Naive thymus-derived CD8-positive, alpha-beta T cell (primary cell): ENCODE measurements around the gene LYZL4. TPM values are rescaled to one million over a fixed set of nuclear protein-coding genes. Genes with fewer than 3 reads are reported as not detected.

Experiments
- ATAC-seq, 2 donors: fragments of 150-1000 bp; cut with Tn5 transposase in 1 of 2; sonication (Bioruptor Pico), chemical (Tn5 transposase) in 1 of 2; 1 replicate in 1 of 2; 2 replicates in 1 of 2; pipeline ENCODE4 v1.10.0; 2021; ENCODE audit warnings: mild to moderate bottlenecking in 2 of 2, moderate library complexity in 2 of 2
- POLR2A ChIA-PET: fragments of 350-600 bp; sonication (Branson Sonifier 250); formaldehyde crosslinking; loops from one replicate; lab custom pipeline; 2021; ENCODE audit warnings: antibody characterized with exemption; lab: Charles Lee
- DNase-seq, 10 donors: peaks; one replicate each; pipeline versions ENCODE4 v3.0.0 to v3.0.0-alpha.2; 2020 to 2022
- H3K27ac Mint-ChIP-seq, 10 donors: one replicate each; pipeline ENCODE4 v1.8.0; 2020 to 2022; ENCODE audit warnings: mild to moderate bottlenecking in 10 of 10, mixed read lengths in 10 of 10, moderate library complexity in 4 of 10, inconsistent platforms in 1 of 10
- H3K27me3 Mint-ChIP-seq, 5 donors: one replicate each; pipeline ENCODE4 v1.8.0; 2021 to 2022; ENCODE audit warnings: mixed read lengths in 5 of 5
- H3K36me3 Mint-ChIP-seq, 3 donors: one replicate each; pipeline ENCODE4 v1.8.0; 2020 to 2022; ENCODE audit warnings: mixed read lengths in 3 of 3, mild to moderate bottlenecking in 2 of 3, inconsistent platforms in 1 of 3
- H3K4me1 Mint-ChIP-seq, 4 donors: one replicate each; pipeline ENCODE4 v1.8.0; 2021 to 2022; ENCODE audit warnings: mixed read lengths in 4 of 4
- H3K4me3 Mint-ChIP-seq, 10 donors: one replicate each; pipeline ENCODE4 v1.8.0; 2020 to 2022; ENCODE audit warnings: mild to moderate bottlenecking in 10 of 10, mixed read lengths in 10 of 10, moderate library complexity in 6 of 10, inconsistent platforms in 1 of 10
- H3K9me3 Mint-ChIP-seq, 9 donors: one replicate each; pipeline ENCODE4 v1.8.0; 2020 to 2022; ENCODE audit warnings: mixed read lengths in 9 of 9, mild to moderate bottlenecking in 3 of 9, inconsistent platforms in 1 of 9, moderate library complexity in 1 of 9
- polyA plus RNA-seq, 3 donors: library from polyadenylated mRNA; unstranded; fragments of 300-500 nt; fragmentation: Illumina TruSeq; gene quantifications; one replicate each; pipeline ENCODE4 v1.2.3, GENCODE V29; 2021
- total RNA-seq, 8 experiments: library from RNA in 2 of 8; stranded (reverse) in 2 of 8; gene quantifications; one replicate each; pipeline ENCODE4 v1.2.3 and lab custom pipeline; 2021 to 2026

Gene LYZL4
- total and polyA plus RNA-seq, 5 experiments from 2014 or later = not detected

DNA sequence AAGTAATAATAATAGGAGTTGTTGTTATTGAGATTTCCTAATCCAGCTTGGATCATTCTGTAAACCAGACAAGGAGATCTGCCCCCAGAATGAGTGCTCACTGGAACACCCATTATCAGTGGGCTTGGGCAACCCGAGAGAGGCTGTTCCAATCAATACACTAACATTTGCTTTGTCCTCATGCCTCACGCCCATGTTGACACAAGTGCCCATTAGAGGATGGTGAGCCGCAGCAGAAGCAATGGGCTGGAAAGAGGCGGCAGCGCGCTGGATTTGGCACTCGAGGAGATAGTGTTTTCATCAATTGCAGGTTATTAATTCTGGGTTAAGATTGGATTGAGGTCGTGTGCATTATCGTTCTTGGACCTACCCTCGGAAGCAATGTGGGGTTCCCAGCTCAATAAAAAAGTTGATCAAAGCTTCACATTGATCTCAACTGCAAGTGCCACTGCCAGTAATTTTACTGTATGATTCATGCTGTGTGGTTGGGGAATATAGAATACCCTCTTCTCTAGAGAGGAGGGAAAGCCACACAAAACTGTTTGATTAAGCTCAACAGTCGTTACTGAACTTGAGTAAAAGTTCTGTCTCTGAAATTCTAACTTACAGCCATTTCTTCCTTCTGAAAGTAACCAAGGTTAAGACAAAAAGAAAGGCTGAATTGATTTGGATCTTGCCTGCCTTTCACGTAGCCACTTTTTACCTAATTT, 15.7 kb downstream of the LYZL4 start:
- Mint-ChIP-seq H3K9me3 (no peaks in the 10 kb centered on the region), H3K4me3 (no peak overlapping the region), H3K27ac (peak overlapping the region in 3 of 10 donors; percentile 7 to 34 (median 25)), H3K4me1 (peaks cover 12 to 32% (median 24%) of the 10 kb centered on the region in 4 donors), H3K36me3 (no peaks in the 10 kb centered on the region), H3K27me3 (no peaks in the 10 kb centered on the region)
- ATAC-seq = no peak
- POLR2A ChIA-PET = interaction anchor here (1.3 kb wide), 1 partner anchor 49 kb away, joined by 3 read pairs; no protein-coding TSS in a partner anchor
- DNase-seq = no peak

DNA sequence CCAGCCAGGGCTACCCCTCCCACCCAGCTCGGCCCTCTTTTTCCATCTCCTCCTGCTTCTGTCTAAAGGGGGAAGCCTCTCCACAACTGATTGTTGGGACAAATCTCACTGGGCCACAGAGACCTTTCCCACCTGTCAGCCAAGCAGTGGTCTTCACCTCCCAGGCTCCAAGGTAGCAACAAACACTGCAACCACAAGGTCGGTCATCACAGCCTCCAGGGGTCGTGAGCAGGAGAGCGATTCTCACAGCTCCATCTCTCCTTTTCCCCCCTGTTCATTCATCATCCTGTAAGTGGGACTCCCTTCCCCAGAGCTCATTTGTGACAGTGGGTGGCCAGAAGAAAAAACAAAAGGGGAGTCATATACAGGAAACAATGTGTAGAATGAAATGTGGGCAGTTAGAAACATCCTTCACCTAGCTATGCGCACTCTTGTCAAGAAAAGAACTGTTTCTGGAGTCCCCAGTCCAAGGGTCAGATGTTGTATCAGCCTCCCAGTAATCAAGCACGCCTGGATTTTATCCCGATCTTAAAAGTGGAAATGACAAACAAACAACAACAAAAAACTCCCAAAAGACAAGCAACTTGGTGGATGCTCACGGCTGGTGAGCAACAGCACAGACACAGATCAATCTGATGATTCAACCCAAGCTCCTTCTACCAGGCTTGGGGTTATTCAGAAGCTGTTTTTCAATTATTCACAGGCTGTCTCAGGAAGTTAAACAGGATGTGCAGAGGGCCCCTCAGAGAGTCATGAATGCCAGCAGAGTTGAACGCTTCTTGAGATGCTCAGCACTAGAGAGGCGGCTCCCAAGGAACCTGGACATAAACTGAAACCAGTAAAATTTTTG, 22.4 kb downstream of the LYZL4 start:
- peak overlapping the region; percentile 56 to 86 (median 78) for H3K4me3 Mint-ChIP-seq
- no peaks in the 10 kb centered on the region for H3K27me3 Mint-ChIP-seq
- peaks cover 45 to 51% (median 48%) of the 10 kb centered on the region in 4 donors for H3K4me1 Mint-ChIP-seq
- H3K9me3 Mint-ChIP-seq = no peaks in the 10 kb centered on the region
- peak; percentile 11 to 78 (median 48) for DNase-seq
- no peaks in the 10 kb centered on the region for H3K36me3 Mint-ChIP-seq
- ATAC-seq = peak; percentile 97 to 98
- H3K27ac Mint-ChIP-seq = peak overlapping the region; percentile 93 to 99 (median 96)
- POLR2A ChIA-PET = interaction anchor here (0.5 to 5.7 kb wide), 21 partner anchors 9 to 257 kb away, joined by 3 to 91 read pairs (median 5); partner anchors contain the start of gene VIPR1

DNA sequence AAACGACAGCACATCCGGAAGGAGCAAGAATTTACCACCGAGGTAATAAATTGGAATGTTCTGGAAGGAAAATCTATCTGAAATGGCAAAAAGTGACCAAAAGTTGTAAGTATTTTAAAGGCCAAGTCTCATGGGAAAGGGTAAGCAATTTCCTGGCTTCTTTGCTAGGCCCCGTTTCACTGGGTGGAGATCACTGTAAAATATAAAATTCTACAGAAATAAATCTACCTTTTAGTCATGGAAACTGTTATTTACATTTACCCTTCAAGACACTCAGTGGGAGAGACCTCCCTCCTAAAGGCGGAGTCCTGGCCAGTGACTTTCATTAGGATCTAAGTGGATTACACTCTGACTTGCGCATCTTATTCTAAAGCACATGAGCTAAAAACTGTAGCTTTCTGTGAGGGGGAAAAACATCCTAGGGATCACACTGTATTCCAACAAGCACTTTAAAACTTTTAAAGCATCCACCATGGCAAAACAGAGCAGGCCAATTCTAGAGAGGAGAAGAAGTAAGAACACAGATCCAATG, 28.8 kb downstream of the LYZL4 start:
- Mint-ChIP-seq H3K4me1 (peaks cover 0 to 10% (median 8%) of the 10 kb centered on the region in 4 donors), H3K9me3 (no peaks in the 10 kb centered on the region), H3K27ac (no peak overlapping the region), H3K27me3 (no peaks in the 10 kb centered on the region), H3K36me3 (no peaks in the 10 kb centered on the region), H3K4me3 (no peak overlapping the region)
- POLR2A ChIA-PET = no interaction called here
- ATAC-seq (no peak), DNase-seq (no peak)

DNA sequence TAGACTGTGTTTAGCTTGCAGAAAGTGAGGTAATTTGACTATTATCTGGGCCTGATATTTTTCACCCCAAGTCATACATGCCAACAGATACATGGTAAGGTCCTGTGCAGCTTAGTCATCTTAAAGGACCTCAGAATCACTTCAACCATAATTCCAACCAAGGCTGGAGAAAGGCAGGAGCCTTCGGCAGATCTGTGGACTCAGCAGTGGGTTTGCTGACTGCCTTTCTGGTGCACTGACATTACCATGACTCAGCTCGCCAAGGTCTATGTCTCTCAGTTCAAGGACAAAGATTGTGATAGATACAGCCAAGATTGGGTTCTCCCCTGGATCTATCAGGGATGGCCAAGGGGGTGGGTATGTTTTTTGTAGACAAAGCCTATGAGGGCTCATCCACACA, 32.7 kb downstream of the LYZL4 start:
- ATAC-seq (no peak), DNase-seq (no peak)
- no peak overlapping the region for H3K4me3 Mint-ChIP-seq
- no peaks in the 10 kb centered on the region for H3K27me3 Mint-ChIP-seq
- no peaks in the 10 kb centered on the region for H3K36me3 Mint-ChIP-seq
- no peaks in the 10 kb centered on the region for H3K9me3 Mint-ChIP-seq
- POLR2A ChIA-PET = interaction anchor here (1.2 to 1.5 kb wide), 2 partner anchors 10 to 13 kb away, joined by 3 to 7 read pairs; no protein-coding TSS in a partner anchor
- no peak overlapping the region for H3K27ac Mint-ChIP-seq
- H3K4me1 Mint-ChIP-seq = peaks cover 2 to 8% (median 7%) of the 10 kb centered on the region in 4 donors

DNA sequence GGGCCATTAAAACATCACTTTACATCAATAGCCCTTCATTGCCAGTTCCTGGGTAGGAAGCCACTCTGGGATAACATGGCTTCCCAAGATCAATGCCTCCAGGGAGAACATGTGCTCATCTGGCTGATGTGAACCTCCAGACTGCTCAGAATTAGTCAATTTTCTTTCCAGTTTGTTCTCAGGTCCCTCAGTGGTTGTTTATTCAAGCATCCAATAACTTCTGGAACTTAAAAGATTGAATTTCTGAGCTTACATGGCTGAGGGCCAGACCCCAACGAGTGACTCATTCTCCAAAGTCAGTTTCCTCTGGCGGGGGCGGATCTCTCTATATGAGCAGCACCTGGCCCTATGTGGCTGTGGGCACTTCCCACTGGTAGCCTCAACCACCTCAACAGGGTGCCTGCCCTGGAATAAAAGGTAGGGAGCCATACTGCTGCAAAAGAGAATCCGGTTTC, 34.0 kb downstream of the LYZL4 start:
- Mint-ChIP-seq H3K27ac (peak overlapping the region in 2 of 10 donors; percentile 37 to 53), H3K9me3 (peaks cover 0 to under 1% (median 0%) of the 10 kb centered on the region in 9 donors), H3K4me3 (no peak overlapping the region), H3K4me1 (peaks cover 10 to 18% (median 16%) of the 10 kb centered on the region in 4 donors), H3K27me3 (no peaks in the 10 kb centered on the region), H3K36me3 (no peaks in the 10 kb centered on the region)
- DNase-seq (peak in 1 of 10 donors; percentile 13), ATAC-seq (peak in 1 of 2 donors; percentile 57)
- POLR2A ChIA-PET = interaction anchor here (2.2 kb wide), 1 partner anchor 12 kb away, joined by 5 read pairs; no protein-coding TSS in a partner anchor

DNA sequence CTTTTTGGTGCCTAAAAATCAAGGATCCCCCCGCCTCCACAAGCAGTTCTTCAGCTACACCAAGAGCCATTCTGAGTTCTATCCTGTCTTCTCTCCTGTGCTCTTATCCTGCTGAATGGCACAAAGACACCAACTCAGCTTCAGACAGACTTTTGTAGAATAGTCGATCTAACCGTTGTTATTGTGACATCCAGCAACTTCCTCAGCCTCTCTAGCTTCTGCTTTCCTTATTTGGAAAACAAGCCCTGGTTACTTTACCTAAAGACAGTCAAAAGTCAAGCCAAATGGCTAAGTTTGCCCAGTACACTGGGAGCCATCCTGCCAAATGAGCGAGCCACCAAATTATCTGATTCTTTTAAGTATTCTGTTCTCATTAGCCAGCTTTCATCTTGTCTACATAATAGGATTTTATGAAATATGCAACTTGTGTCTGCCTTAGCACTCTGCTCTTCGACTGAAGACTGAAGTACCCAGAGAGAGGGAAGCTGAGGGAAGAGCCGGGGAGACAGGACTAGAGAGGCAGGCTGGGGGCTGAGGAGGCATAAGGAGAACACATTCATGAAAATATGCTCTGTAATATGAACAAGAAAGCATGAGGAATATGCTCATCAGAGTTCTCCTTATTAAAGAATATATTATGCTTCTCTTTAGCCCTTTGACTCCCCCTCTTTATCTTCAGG, 35.1 kb downstream of the LYZL4 start:
- Mint-ChIP-seq H3K36me3 (peaks cover 0 to 5% (median 0%) of the 10 kb centered on the region in 3 donors), H3K4me3 (no peak overlapping the region), H3K27ac (peak overlapping the region in 3 of 10 donors; percentile 25 to 71 (median 44)), H3K4me1 (peaks cover 13 to 27% (median 23%) of the 10 kb centered on the region in 4 donors), H3K27me3 (no peaks in the 10 kb centered on the region), H3K9me3 (peaks cover 0 to 11% (median 5%) of the 10 kb centered on the region in 9 donors)
- no peak for DNase-seq
- POLR2A ChIA-PET = interaction anchor here (0.9 to 2.2 kb wide), 3 partner anchors 10 to 79 kb away, joined by 4 to 5 read pairs (median 5); no protein-coding TSS in a partner anchor
- ATAC-seq = no peak

DNA sequence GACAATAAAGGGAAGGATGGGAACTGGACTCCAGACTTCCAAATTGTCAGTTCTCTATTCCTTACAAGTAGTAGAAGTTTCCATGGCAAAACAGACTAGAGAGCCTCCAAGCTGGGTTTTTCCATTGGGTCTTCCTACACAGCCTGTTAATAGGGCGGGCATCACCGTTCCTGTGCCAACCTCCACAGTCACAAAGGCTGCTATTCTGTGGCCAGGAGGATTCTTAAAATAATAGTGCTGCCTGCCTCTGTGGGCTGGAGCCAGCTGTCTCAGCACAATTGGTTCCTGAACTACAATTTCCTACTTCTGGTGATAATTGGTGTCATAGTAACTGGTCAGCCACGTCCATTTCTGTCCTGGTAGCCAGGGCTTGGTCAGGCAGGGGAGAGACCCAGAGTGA, 38.6 kb downstream of the LYZL4 start:
- ATAC-seq (no peak), DNase-seq (no peak)
- H3K4me3 Mint-ChIP-seq = no peak overlapping the region
- no peaks in the 10 kb centered on the region for H3K27me3 Mint-ChIP-seq
- H3K9me3 Mint-ChIP-seq = peaks cover 0 to 13% (median 5%) of the 10 kb centered on the region in 9 donors
- POLR2A ChIA-PET = interaction anchor here (2.5 kb wide), 1 partner anchor 26 kb away, joined by 6 read pairs; no protein-coding TSS in a partner anchor
- H3K36me3 Mint-ChIP-seq = peaks cover 0 to 6% (median 0%) of the 10 kb centered on the region in 3 donors
- peak overlapping the region in 2 of 10 donors; percentile 19 to 65 for H3K27ac Mint-ChIP-seq
- peaks cover 17 to 37% (median 30%) of the 10 kb centered on the region in 4 donors for H3K4me1 Mint-ChIP-seq

DNA sequence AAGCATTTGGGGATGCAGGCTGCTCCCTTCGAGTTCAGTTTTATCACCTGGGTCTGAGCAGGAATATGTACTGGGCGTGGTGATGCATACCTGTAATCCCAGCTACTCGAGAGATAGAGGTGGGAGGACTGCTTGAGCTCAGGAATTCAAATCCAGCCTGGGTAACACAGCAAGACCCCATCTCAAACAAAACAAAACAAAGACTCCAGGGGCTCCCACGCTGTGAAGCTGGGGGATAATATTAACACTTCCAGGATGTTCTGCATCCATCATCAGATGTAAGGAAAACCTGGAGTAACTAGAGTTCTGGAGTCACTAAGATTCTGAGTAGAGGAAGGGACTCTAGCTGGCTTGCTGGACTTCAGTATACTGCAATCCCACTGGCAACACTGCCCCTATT, 40.6 kb downstream of the LYZL4 start:
- peak overlapping the region in 1 of 10 donors; percentile 79 for H3K27ac Mint-ChIP-seq
- H3K9me3 Mint-ChIP-seq = peaks cover 0 to 13% (median 5%) of the 10 kb centered on the region in 9 donors
- DNase-seq = no peak
- peaks cover 0 to 6% (median 3%) of the 10 kb centered on the region in 3 donors for H3K36me3 Mint-ChIP-seq
- POLR2A ChIA-PET = interaction anchor here (0.9 to 1.3 kb wide), 3 partner anchors 18 to 24 kb away, joined by 3 to 5 read pairs (median 3); no protein-coding TSS in a partner anchor
- H3K27me3 Mint-ChIP-seq = no peaks in the 10 kb centered on the region
- peaks cover 16 to 37% (median 25%) of the 10 kb centered on the region in 4 donors for H3K4me1 Mint-ChIP-seq
- no peak overlapping the region for H3K4me3 Mint-ChIP-seq
- no peak for ATAC-seq

DNA sequence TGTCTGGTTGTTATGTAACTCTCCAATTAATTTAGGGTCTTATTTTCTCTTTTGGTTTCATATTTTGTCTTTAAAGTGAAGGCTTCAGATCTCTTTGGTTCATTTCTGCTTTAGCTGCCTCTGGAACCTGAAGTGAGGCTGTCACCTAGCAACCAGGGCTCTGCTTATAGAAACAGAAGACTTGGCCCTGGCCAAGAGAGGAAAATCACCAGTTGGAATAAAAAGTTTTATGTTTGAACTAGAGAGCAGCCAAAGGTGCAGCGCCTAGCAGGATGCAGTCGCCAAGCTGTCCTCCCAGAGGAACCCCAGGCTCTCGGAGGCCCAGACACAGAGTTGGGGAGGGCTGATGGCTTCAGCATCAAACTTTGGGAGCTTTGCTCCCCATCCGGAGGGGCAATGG, 41.1 kb downstream of the LYZL4 start:
- Mint-ChIP-seq H3K36me3 (peaks cover 0 to 6% (median 3%) of the 10 kb centered on the region in 3 donors), H3K4me1 (peaks cover 16 to 37% (median 25%) of the 10 kb centered on the region in 4 donors), H3K27me3 (no peaks in the 10 kb centered on the region), H3K27ac (peak overlapping the region in 5 of 10 donors; percentile 3 to 85 (median 77)), H3K9me3 (peaks cover 0 to 13% (median 5%) of the 10 kb centered on the region in 9 donors), H3K4me3 (peak overlapping the region in 1 of 10 donors; percentile 9)
- POLR2A ChIA-PET = interaction anchor here (0.9 to 1.3 kb wide), 3 partner anchors 19 to 24 kb away, joined by 3 to 5 read pairs (median 3); no protein-coding TSS in a partner anchor
- DNase-seq (peak in 3 of 10 donors; percentile 26 to 29 (median 29)), ATAC-seq (peak; percentile 63 to 84)

DNA sequence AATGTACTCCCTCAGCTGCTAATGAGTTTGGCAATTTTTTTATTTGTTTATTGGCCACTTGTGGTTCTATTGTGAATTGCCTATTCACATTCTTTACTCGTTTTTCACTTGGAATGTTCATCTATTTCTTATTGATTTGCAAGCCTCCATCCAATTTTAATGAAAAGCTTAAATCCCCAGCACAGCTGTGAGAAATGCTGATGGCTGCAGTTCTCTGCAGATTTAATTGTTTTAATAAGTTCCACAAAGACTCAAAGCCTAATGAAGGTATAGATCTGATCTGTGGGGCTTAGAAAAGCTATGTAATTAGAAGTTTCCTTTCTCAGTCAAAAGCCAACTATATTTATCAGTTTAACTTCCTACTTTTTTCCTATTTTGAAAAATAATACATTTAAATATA, 41.5 kb downstream of the LYZL4 start:
- Mint-ChIP-seq H3K4me3 (no peak overlapping the region), H3K9me3 (peaks cover 0 to 13% (median 5%) of the 10 kb centered on the region in 9 donors), H3K27ac (peak overlapping the region in 4 of 10 donors; percentile 3 to 85 (median 72)), H3K36me3 (peaks cover 0 to 6% (median 3%) of the 10 kb centered on the region in 3 donors), H3K27me3 (no peaks in the 10 kb centered on the region), H3K4me1 (peaks cover 16 to 37% (median 25%) of the 10 kb centered on the region in 4 donors)
- POLR2A ChIA-PET = interaction anchor here (0.9 to 1.3 kb wide), 5 partner anchors 14 to 23 kb away, joined by 3 to 5 read pairs (median 3); no protein-coding TSS in a partner anchor
- DNase-seq (no peak), ATAC-seq (no peak)

DNA sequence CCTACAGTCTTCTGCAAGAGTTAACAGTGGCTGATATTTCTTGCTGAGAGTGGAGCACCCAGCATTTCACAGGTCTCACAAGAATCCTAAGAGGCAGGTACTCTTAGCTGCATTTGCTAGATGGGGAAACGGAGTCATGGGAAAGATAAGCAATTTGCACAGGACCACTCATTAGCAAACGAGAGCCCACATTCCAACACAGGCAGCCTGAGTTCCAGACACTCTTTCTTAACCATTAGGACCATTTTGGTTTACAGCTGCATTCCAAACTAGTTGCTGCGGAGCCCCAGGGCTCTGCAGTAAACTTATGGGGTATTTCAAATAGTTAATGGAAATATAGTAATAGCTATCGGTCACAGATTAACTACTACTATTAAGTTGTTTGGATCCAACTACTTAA, 42.5 kb downstream of the LYZL4 start:
- Mint-ChIP-seq H3K27me3 (no peaks in the 10 kb centered on the region), H3K9me3 (peaks cover 0 to 13% (median 5%) of the 10 kb centered on the region in 9 donors), H3K4me1 (peaks cover 16 to 37% (median 25%) of the 10 kb centered on the region in 4 donors), H3K4me3 (no peak overlapping the region), H3K36me3 (peaks cover 0 to 8% (median 3%) of the 10 kb centered on the region in 3 donors), H3K27ac (peak overlapping the region in 1 of 10 donors; percentile 25)
- DNase-seq (no peak), ATAC-seq (no peak)
- POLR2A ChIA-PET = interaction anchor here (0.9 kb wide), 1 partner anchor 20 kb away, joined by 3 read pairs; no protein-coding TSS in a partner anchor
